HCT116 (cell line): ENCODE data around the gene TMC1. TPM values are rescaled to one million over a fixed set of nuclear protein-coding genes. Genes with fewer than 3 reads are reported as not detected.

Experiments
- ATAC-seq: fragments of 200-7000 bp; cut with Tn5 transposase; 2 replicates; pipeline ENCODE4 v1.9.1; 2020; ENCODE audit warnings: mild to moderate bottlenecking, moderate library complexity
- BruUV-seq: library from RNA; stranded (reverse); fragments of 400-500 nt; replicated peaks from 2 replicates; lab custom pipeline; 2021; lab: Mats Ljungman, UMichigan
- CTCF ChIA-PET: fragments of 300-600 bp; sonication (Branson Sonifier 250); formaldehyde crosslinking; loops from one replicate; lab custom pipeline; 2021; ENCODE audit warnings: antibody characterized with exemption; lab: Charles Lee
- POLR2A ChIA-PET: fragments of 300-600, 350-600 bp; sonication (Branson Sonifier 250); formaldehyde crosslinking; loops from one replicate; lab custom pipeline; 2021; ENCODE audit warnings: antibody characterized with exemption; lab: Charles Lee
- RAD21 ChIA-PET, 2 experiments: fragments of 300-600 bp; sonication (Branson Sonifier 250); formaldehyde crosslinking; loops; one replicate each; lab custom pipeline; 2023; ENCODE audit warnings: low total read pairs in 2 of 2; ENCODE audit not compliant: uncharacterized antibody in 2 of 2, unreplicated experiment in 2 of 2, low non-redundant PET in 1 of 2; lab: Charles Lee
- DNase-seq: peaks from one replicate; pipeline ENCODE4 v3.0.0-alpha.2; 2010; ENCODE audit warnings: low read depth, low spot score
- H2AFZ ChIP-seq: fragments of 200-600 bp; shearing (Covaris generic), sonication (generic); 2 replicates; pipeline ENCODE4 v1.6.1; 2017; ENCODE audit warnings: low read depth, mixed run types, mixed read lengths, antibody characterized with exemption, low read length; ENCODE audit not compliant: poor library complexity, severe bottlenecking
- H3K27ac ChIP-seq: 2 replicates; pipeline ENCODE4 v1.5.1; 2012; ENCODE audit warnings: low read depth, low read length
- H3K27me3 ChIP-seq: fragments of 200-600 bp; sonication (generic); 2 replicates; pipeline ENCODE4 v1.6.1; 2016; ENCODE audit warnings: mixed run types, low read length, mixed read lengths; ENCODE audit not compliant: insufficient read depth
- H3K36me3 ChIP-seq, 2 experiments: fragments of 200-500 bp in 1 of 2; fragments of 200-600 bp in 1 of 2; sonication (Bioruptor generic) in 1 of 2; sonication (generic) in 1 of 2; 2 replicates each; pipeline versions ENCODE4 v1.5.1 to v1.6.1; 2014 to 2016; ENCODE audit warnings: low read length in 2 of 2, inconsistent platforms in 1 of 2, mixed read lengths in 1 of 2, mixed run types in 1 of 2; ENCODE audit not compliant: insufficient read depth in 2 of 2, control insufficient read depth in 1 of 2
- H3K4me1 ChIP-seq, 2 experiments: fragments of 200-600 bp in 1 of 2; sonication (generic) in 1 of 2; 2 replicates each; pipeline versions ENCODE4 v1.5.1 to v1.6.1; 2012 to 2017; ENCODE audit warnings: low read length in 2 of 2, inconsistent platforms in 1 of 2, mild to moderate bottlenecking in 1 of 2, mixed read lengths in 1 of 2, mixed run types in 1 of 2, moderate library complexity in 1 of 2; ENCODE audit not compliant: insufficient read depth in 2 of 2, control insufficient read depth in 1 of 2
- H3K4me2 ChIP-seq: fragments of 200-600 bp; sonication (generic); 2 replicates; pipeline ENCODE4 v1.6.1; 2017; ENCODE audit warnings: mixed run types, low read length, mixed read lengths
- H3K4me3 ChIP-seq, 2 experiments: fragments of 200-600 bp in 1 of 2; sonication (generic) in 1 of 2; replicated peaks in 1 of 2; 2 replicates each; pipeline ENCODE4 v1.5.1; 2011 to 2016; ENCODE audit warnings: low read length in 2 of 2, control low read depth in 1 of 2, low read depth in 1 of 2, mild to moderate bottlenecking in 1 of 2, mixed read lengths in 1 of 2, mixed run types in 1 of 2
- H3K79me2 ChIP-seq: fragments of 200-600 bp; sonication (generic); 2 replicates; pipeline ENCODE4 v1.6.1; 2017; ENCODE audit warnings: mild to moderate bottlenecking, mixed run types, low read length, moderate library complexity, mixed read lengths; ENCODE audit not compliant: insufficient read depth
- H3K9ac ChIP-seq: fragments of 200-600 bp; sonication (generic); 2 replicates; pipeline ENCODE4 v1.6.1; 2016; ENCODE audit warnings: low read length, mixed read lengths
- H3K9me2 ChIP-seq: fragments of 200-600 bp; sonication (generic), shearing (Covaris generic); 2 replicates; pipeline ENCODE4 v1.6.1; 2017; ENCODE audit warnings: mixed run types, mild to moderate bottlenecking, moderate library complexity; ENCODE audit not compliant: insufficient read depth
- H3K9me3 ChIP-seq, 2 experiments: fragments of 200-500 bp in 1 of 2; fragments of 200-600 bp in 1 of 2; sonication (Bioruptor generic) in 1 of 2; sonication (generic) in 1 of 2; 2 replicates each; pipeline ENCODE4 v1.6.1; 2014 to 2017; ENCODE audit warnings: low read length in 2 of 2, mixed read lengths in 2 of 2, inconsistent platforms in 1 of 2, low read depth in 1 of 2, mild to moderate bottlenecking in 1 of 2, mixed run types in 1 of 2, moderate library complexity in 1 of 2; ENCODE audit not compliant: control insufficient read depth in 1 of 2, insufficient read depth in 1 of 2
- H4K20me1 ChIP-seq: fragments of 200-600 bp; sonication (generic), shearing (Covaris generic); 2 replicates; pipeline ENCODE4 v1.6.1; 2017; ENCODE audit warnings: mixed run types, mild to moderate bottlenecking, moderate library complexity; ENCODE audit not compliant: insufficient read depth
- EGR1 ChIP-seq: IDR thresholded peaks from 2 replicates; pipeline ENCODE4 v1.6.1; 2012; ENCODE audit warnings: low read depth
- ELF1 ChIP-seq: IDR thresholded peaks from 2 replicates; pipeline ENCODE4 v1.6.1; 2012; ENCODE audit warnings: low read depth, borderline replicate concordance
- EZH2 ChIP-seq: fragments of 200-600 bp; sonication (generic); IDR thresholded peaks from 2 replicates; pipeline ENCODE4 v1.6.1; 2017; ENCODE audit warnings: antibody characterized with exemption, mixed run types
- EZH2phosphoT487 ChIP-seq: fragments of 200-600 bp; IDR thresholded peaks from 2 replicates; pipeline ENCODE4 v1.6.1; 2018; ENCODE audit warnings: antibody characterized with exemption, borderline replicate concordance
- FOSL1 ChIP-seq: IDR thresholded peaks from 2 replicates; pipeline ENCODE4 v1.6.1; 2012; ENCODE audit warnings: low read depth
- JUND ChIP-seq: IDR thresholded peaks from 2 replicates; pipeline ENCODE4 v1.6.1; 2012
- POLR2A ChIP-seq: IDR thresholded peaks from 2 replicates; pipeline ENCODE4 v1.7.0; 2011; ENCODE audit warnings: borderline replicate concordance; ENCODE audit not compliant: insufficient read depth, insufficient read length; ENCODE audit errors: extremely low read depth
- POLR2AphosphoS5 ChIP-seq: IDR thresholded peaks from 2 replicates; pipeline ENCODE4 v1.6.1; 2011; ENCODE audit warnings: mild to moderate bottlenecking, low read depth, low read length, moderate library complexity
- RAD21 ChIP-seq: IDR thresholded peaks from 2 replicates; pipeline ENCODE4 v1.6.1; 2012; ENCODE audit warnings: low read depth, mild to moderate bottlenecking
- SRF ChIP-seq: IDR thresholded peaks from 2 replicates; pipeline ENCODE4 v1.6.1; 2012; ENCODE audit warnings: low read depth
- TCF7L2 ChIP-seq: IDR thresholded peaks from 2 replicates; pipeline ENCODE4 v1.7.0; 2011; ENCODE audit warnings: borderline replicate concordance, inconsistent platforms; ENCODE audit not compliant: insufficient read depth, insufficient read length; ENCODE audit errors: extremely low read depth
- YY1 ChIP-seq: IDR thresholded peaks from 2 replicates; pipeline ENCODE4 v1.6.1; 2011; ENCODE audit warnings: low read length, low read depth, moderate library complexity, mild to moderate bottlenecking; ENCODE audit not compliant: insufficient replicate concordance; ENCODE audit errors: extremely low read depth
- ZNF274 ChIP-seq: fragments of 200-500 bp; sonication (Bioruptor generic); IDR thresholded peaks from 2 replicates; pipeline ENCODE4 v1.6.1; 2014; ENCODE audit warnings: mild to moderate bottlenecking, low read depth, low read length, inconsistent platforms
- intact Hi-C: fragments of 100-400 bp; cut with micrococcal nuclease; formaldehyde crosslinking; loops from 2 replicates; pipeline ENCODE4 v1.10.0; 2022
- total RNA-seq: library from RNA; stranded (reverse); gene quantifications from one replicate; pipeline ENCODE4 v1.2.1, GENCODE V29; 2021; ENCODE audit not compliant: unreplicated experiment
- TF ChIP-seq, protein P1 (sequence below): IDR thresholded peaks from 2 replicates; pipeline ENCODE4 v1.6.1; 2011; ENCODE audit warnings: mild to moderate bottlenecking, low read length, moderate library complexity; ENCODE audit not compliant: insufficient replicate concordance; ENCODE audit errors: extremely low read depth
- TF ChIP-seq, protein P2 (sequence below): IDR thresholded peaks from 2 replicates; pipeline ENCODE4 v1.6.1; 2012
- TF ChIP-seq, protein P3 (sequence below): IDR thresholded peaks from 2 replicates; pipeline ENCODE4 v1.6.1; 2012; ENCODE audit warnings: low read depth

The TMC1 gene
- total RNA-seq, 1 experiment from 2014 or later: 0.57 TPM

DNA sequence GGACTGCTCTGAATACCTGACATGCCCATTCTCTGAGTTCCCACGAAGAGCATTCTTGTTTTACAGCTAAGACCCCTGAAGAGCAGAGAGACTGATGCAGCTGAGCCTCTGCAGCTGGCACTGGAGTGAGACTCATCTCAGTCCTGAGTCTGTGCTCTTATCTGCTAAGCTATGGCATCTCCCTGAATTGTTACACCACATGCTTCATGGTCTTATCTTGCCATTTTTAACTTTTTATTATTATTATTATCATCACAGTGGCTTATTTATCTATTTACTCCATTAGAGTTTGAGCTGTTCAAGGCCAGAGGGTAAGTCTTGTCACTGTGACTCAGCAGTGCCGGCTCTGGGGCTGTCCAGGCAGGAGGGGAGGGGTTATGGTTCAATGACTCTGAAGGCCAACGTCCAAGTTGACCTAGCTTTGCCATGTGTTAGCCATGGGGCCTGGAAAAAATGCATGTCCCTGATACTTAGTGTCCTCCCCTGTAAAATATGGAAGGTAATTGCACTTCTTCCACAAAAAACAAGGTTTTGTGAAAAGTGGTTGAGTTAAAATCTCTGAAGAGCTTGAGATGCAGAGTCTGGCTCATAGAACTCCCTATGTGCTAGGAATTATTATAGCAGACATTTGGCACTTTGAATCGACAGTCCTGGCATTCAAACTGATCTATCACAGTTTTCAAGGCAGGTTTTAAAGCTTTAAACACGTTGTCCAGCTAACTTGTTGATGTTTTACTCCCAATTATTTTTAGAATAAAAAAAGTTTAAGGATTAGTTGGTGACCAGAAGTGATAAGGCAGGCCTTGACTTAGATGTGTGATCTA lies 336.9 kb downstream of the TMC1 start:
- ChIA-PET CTCF (interaction anchor here (1.0 to 4.6 kb wide), 13 partner anchors 11 to 819 kb away, joined by 3 to 46 read pairs (median 9); no protein-coding TSS in a partner anchor), POLR2A (interaction anchor here (0.8 to 1.6 kb wide), 3 partner anchors 224 to 947 kb away, joined by 3 to 4 read pairs (median 3); partner anchors contain the start of genes ABHD17B and C9orf85), RAD21 (interaction anchor here in 1 of 2 experiments (1.4 to 1.7 kb wide), 2 partner anchors 13 to 342 kb away, joined by 3 to 7 read pairs; no protein-coding TSS in a partner anchor)
- Histone ChIP-seq H3K27me3 (no peaks in the 10 kb centered on the region), H3K4me1 (peaks cover 8 to 21% of the 10 kb centered on the region in 2 experiments; a peak in 3 of 4 replicates), H3K79me2 (no peaks in the 10 kb centered on the region), H2AFZ (peak overlapping the region; percentile 92), H3K9ac (no peak overlapping the region), H3K4me2 (peak overlapping the region; percentile 11), H3K36me3 (no peaks in the 10 kb centered on the region), H3K9me2 (no peaks in the 10 kb centered on the region), H3K9me3 (no peaks in the 10 kb centered on the region), H3K4me3 (no peak overlapping the region), H4K20me1 (no peaks in the 10 kb centered on the region), H3K27ac (no peak overlapping the region)
- no TSS peak for BruUV-seq
- TF ChIP-seq RAD21: no peak
- TF ChIP-seq POLR2A: no peak
- TF ChIP-seq, protein P1, sequence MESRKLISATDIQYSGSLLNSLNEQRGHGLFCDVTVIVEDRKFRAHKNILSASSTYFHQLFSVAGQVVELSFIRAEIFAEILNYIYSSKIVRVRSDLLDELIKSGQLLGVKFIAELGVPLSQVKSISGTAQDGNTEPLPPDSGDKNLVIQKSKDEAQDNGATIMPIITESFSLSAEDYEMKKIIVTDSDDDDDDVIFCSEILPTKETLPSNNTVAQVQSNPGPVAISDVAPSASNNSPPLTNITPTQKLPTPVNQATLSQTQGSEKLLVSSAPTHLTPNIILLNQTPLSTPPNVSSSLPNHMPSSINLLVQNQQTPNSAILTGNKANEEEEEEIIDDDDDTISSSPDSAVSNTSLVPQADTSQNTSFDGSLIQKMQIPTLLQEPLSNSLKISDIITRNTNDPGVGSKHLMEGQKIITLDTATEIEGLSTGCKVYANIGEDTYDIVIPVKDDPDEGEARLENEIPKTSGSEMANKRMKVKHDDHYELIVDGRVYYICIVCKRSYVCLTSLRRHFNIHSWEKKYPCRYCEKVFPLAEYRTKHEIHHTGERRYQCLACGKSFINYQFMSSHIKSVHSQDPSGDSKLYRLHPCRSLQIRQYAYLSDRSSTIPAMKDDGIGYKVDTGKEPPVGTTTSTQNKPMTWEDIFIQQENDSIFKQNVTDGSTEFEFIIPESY: no peak
- TF ChIP-seq, protein P2, sequence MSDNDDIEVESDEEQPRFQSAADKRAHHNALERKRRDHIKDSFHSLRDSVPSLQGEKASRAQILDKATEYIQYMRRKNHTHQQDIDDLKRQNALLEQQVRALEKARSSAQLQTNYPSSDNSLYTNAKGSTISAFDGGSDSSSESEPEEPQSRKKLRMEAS: no peak; the same call in 1 of the 2 replicates
- TF ChIP-seq TCF7L2: peak; percentile 60
- no peak for TF ChIP-seq ELF1
- no peak for TF ChIP-seq SRF
- no peak for TF ChIP-seq EZH2
- no peak for TF ChIP-seq EGR1
- TF ChIP-seq, protein P3, sequence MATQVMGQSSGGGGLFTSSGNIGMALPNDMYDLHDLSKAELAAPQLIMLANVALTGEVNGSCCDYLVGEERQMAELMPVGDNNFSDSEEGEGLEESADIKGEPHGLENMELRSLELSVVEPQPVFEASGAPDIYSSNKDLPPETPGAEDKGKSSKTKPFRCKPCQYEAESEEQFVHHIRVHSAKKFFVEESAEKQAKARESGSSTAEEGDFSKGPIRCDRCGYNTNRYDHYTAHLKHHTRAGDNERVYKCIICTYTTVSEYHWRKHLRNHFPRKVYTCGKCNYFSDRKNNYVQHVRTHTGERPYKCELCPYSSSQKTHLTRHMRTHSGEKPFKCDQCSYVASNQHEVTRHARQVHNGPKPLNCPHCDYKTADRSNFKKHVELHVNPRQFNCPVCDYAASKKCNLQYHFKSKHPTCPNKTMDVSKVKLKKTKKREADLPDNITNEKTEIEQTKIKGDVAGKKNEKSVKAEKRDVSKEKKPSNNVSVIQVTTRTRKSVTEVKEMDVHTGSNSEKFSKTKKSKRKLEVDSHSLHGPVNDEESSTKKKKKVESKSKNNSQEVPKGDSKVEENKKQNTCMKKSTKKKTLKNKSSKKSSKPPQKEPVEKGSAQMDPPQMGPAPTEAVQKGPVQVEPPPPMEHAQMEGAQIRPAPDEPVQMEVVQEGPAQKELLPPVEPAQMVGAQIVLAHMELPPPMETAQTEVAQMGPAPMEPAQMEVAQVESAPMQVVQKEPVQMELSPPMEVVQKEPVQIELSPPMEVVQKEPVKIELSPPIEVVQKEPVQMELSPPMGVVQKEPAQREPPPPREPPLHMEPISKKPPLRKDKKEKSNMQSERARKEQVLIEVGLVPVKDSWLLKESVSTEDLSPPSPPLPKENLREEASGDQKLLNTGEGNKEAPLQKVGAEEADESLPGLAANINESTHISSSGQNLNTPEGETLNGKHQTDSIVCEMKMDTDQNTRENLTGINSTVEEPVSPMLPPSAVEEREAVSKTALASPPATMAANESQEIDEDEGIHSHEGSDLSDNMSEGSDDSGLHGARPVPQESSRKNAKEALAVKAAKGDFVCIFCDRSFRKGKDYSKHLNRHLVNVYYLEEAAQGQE: no peak
- 0 out of 2 replicates have a peak, but pooled peaks have one; percentile 17 for TF ChIP-seq FOSL1
- TF ChIP-seq EZH2phosphoT487: no peak
- no peak for TF ChIP-seq POLR2AphosphoS5
- no peak for TF ChIP-seq JUND
- no peak for TF ChIP-seq ZNF274
- no peak for TF ChIP-seq YY1
- no peak for DNase-seq
- intact Hi-C loops: loop anchor here (5.0 kb wide), 3 partner anchors 164 to 339 kb away; no protein-coding TSS in a partner anchor
- peak; percentile 75 for ATAC-seq
